Measurements from ENCODE around the gene KRT83.

The KRT83 gene

DNA sequence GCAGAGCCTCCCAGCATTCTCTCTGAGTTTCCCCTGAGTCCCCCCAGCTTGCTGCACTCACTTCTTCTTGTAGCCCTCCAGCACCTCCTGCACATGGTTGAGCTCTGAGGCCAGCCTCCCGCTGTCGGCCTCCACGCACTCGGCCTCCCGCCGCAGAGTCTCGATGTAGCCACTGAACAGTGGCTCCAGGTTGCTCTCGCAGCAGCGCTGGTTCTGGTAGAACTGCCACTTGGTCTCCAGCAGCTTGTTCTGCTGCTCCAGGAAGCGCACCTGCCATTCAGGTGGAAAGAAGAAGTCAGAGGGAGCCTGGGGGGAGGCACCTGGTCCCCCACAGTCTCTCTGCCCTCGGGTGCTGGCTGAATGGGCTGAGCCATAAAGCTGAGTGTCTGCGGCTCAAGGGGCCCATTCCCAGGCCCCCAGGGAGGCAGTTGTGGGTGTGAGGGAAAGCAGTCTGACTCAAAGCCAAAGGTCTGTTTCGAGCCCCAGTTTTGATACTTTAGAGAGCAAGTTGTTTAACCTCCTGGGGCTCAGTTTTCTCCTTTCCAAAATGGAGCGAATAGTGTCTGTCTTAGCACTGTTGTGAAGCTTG is 43.8 kb upstream of the KRT83 start:
- DNase-seq (ENCODE audit: extremely low read depth, low read depth) = no peak
- TF ChIP-seq, protein P1, sequence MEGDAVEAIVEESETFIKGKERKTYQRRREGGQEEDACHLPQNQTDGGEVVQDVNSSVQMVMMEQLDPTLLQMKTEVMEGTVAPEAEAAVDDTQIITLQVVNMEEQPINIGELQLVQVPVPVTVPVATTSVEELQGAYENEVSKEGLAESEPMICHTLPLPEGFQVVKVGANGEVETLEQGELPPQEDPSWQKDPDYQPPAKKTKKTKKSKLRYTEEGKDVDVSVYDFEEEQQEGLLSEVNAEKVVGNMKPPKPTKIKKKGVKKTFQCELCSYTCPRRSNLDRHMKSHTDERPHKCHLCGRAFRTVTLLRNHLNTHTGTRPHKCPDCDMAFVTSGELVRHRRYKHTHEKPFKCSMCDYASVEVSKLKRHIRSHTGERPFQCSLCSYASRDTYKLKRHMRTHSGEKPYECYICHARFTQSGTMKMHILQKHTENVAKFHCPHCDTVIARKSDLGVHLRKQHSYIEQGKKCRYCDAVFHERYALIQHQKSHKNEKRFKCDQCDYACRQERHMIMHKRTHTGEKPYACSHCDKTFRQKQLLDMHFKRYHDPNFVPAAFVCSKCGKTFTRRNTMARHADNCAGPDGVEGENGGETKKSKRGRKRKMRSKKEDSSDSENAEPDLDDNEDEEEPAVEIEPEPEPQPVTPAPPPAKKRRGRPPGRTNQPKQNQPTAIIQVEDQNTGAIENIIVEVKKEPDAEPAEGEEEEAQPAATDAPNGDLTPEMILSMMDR (IDR thresholded peaks at IDR 0.05; ENCODE audit: low read depth, low read length, missing control alignments) = no peak
- no peak overlapping the region for H3K4me3 ChIP-seq (replicated peaks; ENCODE audit: low read depth, low read length)

DNA sequence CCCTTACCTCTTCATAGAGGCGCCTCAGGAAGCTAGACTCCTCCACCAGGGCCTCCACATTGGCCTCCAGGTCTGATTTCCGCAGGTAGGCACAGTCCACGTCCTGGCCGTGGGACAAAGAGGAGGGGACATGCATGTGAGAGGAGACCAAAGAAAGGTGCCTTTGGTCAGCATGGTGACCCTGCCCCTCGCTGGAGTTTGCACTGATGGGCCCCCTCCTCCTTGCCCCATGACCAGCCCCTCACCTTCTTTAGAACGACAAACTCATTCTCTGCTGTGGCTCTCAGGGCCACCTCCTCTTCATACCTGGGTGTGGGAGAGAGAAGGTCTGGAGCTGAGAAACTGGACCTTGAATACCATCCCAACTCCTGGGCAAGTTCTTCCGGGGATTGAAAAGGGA is 42.9 kb upstream of the KRT83 start:
- DNase-seq (ENCODE audit: extremely low read depth, low read depth) = no peak
- no peak overlapping the region for H3K4me3 ChIP-seq (replicated peaks; ENCODE audit: low read depth, low read length)
- TF ChIP-seq, protein P1 (IDR thresholded peaks at IDR 0.05; ENCODE audit: low read depth, low read length, missing control alignments) = no peak

DNA sequence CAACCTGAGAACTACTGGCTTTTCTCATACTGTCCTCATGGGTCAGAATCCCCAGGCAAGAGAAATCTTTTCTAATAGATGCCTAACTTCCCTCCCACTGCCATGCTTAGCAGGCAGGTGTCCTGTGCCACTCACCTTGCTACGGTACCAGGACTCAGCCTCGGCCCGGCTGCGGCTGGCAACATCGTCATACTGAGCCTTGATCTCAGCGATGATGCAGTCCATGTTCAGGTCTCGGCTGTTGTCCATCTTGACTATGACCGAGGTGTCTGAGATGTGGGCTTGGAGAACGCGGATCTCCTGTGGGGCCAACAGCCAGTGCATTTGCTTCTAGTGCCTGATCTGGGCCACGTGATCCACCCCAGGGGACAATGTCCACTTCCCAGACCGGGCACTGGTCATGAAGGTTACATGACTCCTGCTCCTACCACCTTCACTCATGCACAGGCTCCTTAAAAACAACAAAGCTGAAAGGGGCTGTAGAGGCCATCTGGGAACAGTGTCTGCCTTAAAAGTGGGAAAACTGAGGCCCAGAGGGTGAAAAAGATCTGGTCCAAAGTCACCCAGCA is 42.0 kb upstream of the KRT83 start:
- TF ChIP-seq, protein P1 (IDR thresholded peaks at IDR 0.05; ENCODE audit: low read depth, low read length, missing control alignments) = no peak
- no peak for DNase-seq (ENCODE audit: extremely low read depth, low read depth)
- H3K4me3 ChIP-seq (replicated peaks; ENCODE audit: low read depth, low read length) = no peak overlapping the region

DNA sequence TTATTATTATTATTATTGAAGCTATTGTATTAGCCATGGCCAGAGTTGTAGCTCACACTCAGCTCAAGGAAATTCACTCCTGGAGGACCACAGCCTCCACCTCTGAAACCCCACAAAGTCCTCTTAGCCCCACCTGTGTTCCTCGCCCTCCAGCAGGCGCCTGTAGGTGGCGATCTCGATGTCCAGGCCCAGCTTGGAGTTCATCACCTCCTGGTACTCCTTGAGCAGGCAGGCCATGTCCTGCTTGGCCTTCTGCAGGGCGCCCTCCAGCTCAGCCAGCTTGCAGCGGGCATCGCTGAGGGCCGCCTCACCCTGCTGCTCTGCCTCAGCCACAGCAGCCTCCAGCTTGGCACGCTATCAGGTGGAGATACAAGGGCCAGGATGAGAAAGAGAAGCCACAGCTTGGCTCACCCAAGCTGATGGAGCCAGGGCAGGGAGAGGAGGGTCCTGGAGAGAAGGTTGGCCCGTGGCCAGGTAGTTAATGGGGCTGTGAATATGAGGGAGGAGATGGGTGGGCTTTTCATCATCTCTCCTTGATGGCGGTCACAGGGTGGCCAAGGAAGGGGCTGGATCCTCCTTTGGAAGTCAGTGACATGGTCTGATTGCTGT is 41.0 kb upstream of the KRT83 start:
- TF ChIP-seq, protein P1 (IDR thresholded peaks at IDR 0.05; ENCODE audit: low read depth, low read length, missing control alignments) = peak; percentile 33
- no peak overlapping the region for H3K4me3 ChIP-seq (replicated peaks; ENCODE audit: low read depth, low read length)
- no peak for DNase-seq (ENCODE audit: extremely low read depth, low read depth)

DNA sequence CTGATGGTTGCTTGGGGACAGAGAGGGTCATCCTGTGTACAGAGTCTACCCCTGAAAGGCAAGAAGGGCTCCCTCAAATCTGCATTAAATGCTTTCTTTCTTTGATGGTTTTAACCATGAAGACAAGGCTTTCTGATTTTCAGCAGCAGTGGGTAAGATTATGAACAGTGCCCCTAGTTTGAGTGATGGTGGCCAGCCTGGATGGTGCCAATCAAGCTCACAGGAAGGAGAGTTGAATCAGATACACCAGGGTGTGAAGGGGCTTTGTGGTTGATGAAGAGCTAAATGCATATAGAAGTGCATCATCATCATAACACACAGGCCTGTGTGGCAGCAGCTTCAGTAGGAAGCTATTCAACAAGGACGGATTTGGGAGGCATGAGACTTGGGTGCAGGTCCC is 40.4 kb upstream of the KRT83 start:
- no peak for DNase-seq (ENCODE audit: extremely low read depth, low read depth)
- TF ChIP-seq, protein P1 (IDR thresholded peaks at IDR 0.05; ENCODE audit: low read depth, low read length, missing control alignments) = no peak
- H3K4me3 ChIP-seq (replicated peaks; ENCODE audit: low read depth, low read length) = no peak overlapping the region

DNA sequence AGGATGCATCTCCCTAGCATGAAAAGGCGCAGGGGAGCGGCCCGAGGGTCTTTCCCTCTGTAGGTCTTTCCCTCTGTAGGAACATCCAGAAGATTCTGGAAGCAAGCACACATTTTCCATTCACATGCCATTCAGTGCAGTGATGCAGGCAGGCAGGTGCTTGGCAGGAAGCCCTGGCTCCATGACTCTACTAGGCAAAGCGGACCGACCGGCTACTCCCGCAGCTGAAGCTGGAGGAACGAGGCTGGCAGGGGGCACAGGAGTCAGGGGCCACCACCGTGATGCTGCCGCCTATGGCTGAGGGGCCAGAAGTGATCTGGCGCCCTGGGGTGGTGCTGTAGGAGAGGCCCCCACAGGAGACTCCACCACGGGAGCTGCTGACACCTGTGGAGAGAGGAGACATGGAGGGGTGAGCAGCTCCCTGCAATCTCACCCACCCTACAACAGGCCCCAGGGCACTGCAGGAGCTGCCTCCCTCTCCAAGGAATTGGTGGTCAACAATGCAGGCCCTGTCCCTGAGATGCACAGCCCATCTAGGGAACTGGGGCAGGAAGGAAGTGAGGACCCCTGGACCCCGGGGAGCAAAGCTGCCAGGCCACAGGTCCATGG is 39.6 kb upstream of the KRT83 start:
- TF ChIP-seq, protein P1 (IDR thresholded peaks at IDR 0.05; ENCODE audit: low read depth, low read length, missing control alignments) = no peak
- DNase-seq (ENCODE audit: extremely low read depth, low read depth) = no peak
- H3K4me3 ChIP-seq (replicated peaks; ENCODE audit: low read depth, low read length) = no peak overlapping the region

All from HFF-Myc (cell line).